GM18520 (cell line): Measurements from ENCODE around the gene PCDHGB4.
"Not testable (repeated sequence)": the region's sequence is repeated elsewhere in the genome, so short reads cannot be mapped to it uniquely, and the experiment has no call there.

Experiments used
- ATAC-seq: cut with Tn5 transposase; IDR thresholded peaks from one replicate; pipeline ENCODE4 v1.9.1; 2021; ENCODE audit not compliant: unreplicated experiment

PCDHGB4 gene

GRCh38 chr5:141387557-141388311 lies at the start of gene PCDHGB4:
Gene PCDHGB4, plus strand, starts transcription at chr5:141387698. Its CDS starts 187 bp downstream, at chr5:141387885.
- not testable (repeated sequence) for ATAC-seq

- ATAC-seq = no peak
Observed at GRCh38 chr5:141338538-141339306, 48.8 kb upstream of the PCDHGB4 start, which contains the start of gene PCDHGA2. Gene PCDHGA2, plus strand, starts transcription at chr5:141338760.

GRCh38 chr5:141340781-141341354 lies 46.6 kb upstream of the PCDHGB4 start:
- ATAC-seq = not testable (repeated sequence)

- ATAC-seq = no peak
Observed at GRCh38 chr5:141342773-141343172, 44.7 kb upstream of the PCDHGB4 start.

- no peak for ATAC-seq
Observed at GRCh38 chr5:141343242-141343952, 44.1 kb upstream of the PCDHGB4 start, which contains the start of gene PCDHGA3. Gene PCDHGA3, plus strand, starts transcription at chr5:141343829. Its CDS starts 205 bp downstream, at chr5:141344034.

- no peak for ATAC-seq
Observed at GRCh38 chr5:141343953-141344463, 43.5 kb upstream of the PCDHGB4 start.

- no peak for ATAC-seq
Observed at GRCh38 chr5:141345327-141345726, 42.2 kb upstream of the PCDHGB4 start.

GRCh38 chr5:141346017-141346416 lies 41.5 kb upstream of the PCDHGB4 start:
- not testable (repeated sequence) for ATAC-seq

- ATAC-seq = no peak
Observed at GRCh38 chr5:141349917-141350619, 37.4 kb upstream of the PCDHGB4 start, which contains the start of gene PCDHGB1. Gene PCDHGB1, plus strand, starts transcription at chr5:141350099. Its CDS starts 162 bp downstream, at chr5:141350261.

GRCh38 chr5:141351591-141351990 lies 35.9 kb upstream of the PCDHGB4 start:
- no peak for ATAC-seq

- no peak for ATAC-seq
Observed at GRCh38 chr5:141354900-141355469, 32.5 kb upstream of the PCDHGB4 start, which contains the start of gene PCDHGA4. Gene PCDHGA4, plus strand, starts transcription at chr5:141355021. Its CDS starts 87 bp downstream, at chr5:141355108.

- ATAC-seq = no peak
Observed at GRCh38 chr5:141355641-141356040, 31.9 kb upstream of the PCDHGB4 start.

- ATAC-seq = no peak
Observed at GRCh38 chr5:141356133-141356532, 31.4 kb upstream of the PCDHGB4 start.

GRCh38 chr5:141356950-141357349 lies 30.5 kb upstream of the PCDHGB4 start:
- no peak for ATAC-seq

- no peak for ATAC-seq
Observed at GRCh38 chr5:141359790-141360426, 27.6 kb upstream of the PCDHGB4 start, which contains the start of gene PCDHGB2. Gene PCDHGB2, plus strand, starts transcription at chr5:141359994. Its CDS starts 142 bp downstream, at chr5:141360136.

GRCh38 chr5:141360685-141361084 lies 26.8 kb upstream of the PCDHGB4 start:
- ATAC-seq = no peak

- no peak for ATAC-seq
Observed at GRCh38 chr5:141362719-141363118, 24.8 kb upstream of the PCDHGB4 start.

- ATAC-seq = no peak
Observed at GRCh38 chr5:141363952-141364660, 23.4 kb upstream of the PCDHGB4 start, which contains the start of gene PCDHGA5. Gene PCDHGA5, plus strand, starts transcription at chr5:141364162. Its CDS starts 169 bp downstream, at chr5:141364331.
